ENCODE data around the gene P2RY6. TPM values are rescaled to one million over a fixed set of nuclear protein-coding genes. Genes with fewer than 3 reads are reported as not detected.
A peak's percentile ranks its signal among the peaks of the same experiment; 100 is the strongest.

P2RY6 gene
- total and polyA plus RNA-seq, 8 donors, result 0.24 to 4.1 (median 0.98) TPM; not detected in 1

- H3K9me3 ChIP-seq, result no peaks in the 10 kb centered on the region
- H3K4me1 ChIP-seq, result no peaks in the 10 kb centered on the region
- WGBS, 2 donors, result 35 to 42% methylated on average over 6 of the region's 6 CpGs
- intact Hi-C loops (cut with DNase I), result loop anchor here in 2 of 3 donors (10.0 kb wide), 2 partner anchors 61 to 421 kb away; no protein-coding TSS in a partner anchor
- no peak for FAIRE-seq
- no peaks in the 10 kb centered on the region for H3K27me3 ChIP-seq
- ATAC-seq, result no peak
- TF ChIP-seq, protein P1, sequence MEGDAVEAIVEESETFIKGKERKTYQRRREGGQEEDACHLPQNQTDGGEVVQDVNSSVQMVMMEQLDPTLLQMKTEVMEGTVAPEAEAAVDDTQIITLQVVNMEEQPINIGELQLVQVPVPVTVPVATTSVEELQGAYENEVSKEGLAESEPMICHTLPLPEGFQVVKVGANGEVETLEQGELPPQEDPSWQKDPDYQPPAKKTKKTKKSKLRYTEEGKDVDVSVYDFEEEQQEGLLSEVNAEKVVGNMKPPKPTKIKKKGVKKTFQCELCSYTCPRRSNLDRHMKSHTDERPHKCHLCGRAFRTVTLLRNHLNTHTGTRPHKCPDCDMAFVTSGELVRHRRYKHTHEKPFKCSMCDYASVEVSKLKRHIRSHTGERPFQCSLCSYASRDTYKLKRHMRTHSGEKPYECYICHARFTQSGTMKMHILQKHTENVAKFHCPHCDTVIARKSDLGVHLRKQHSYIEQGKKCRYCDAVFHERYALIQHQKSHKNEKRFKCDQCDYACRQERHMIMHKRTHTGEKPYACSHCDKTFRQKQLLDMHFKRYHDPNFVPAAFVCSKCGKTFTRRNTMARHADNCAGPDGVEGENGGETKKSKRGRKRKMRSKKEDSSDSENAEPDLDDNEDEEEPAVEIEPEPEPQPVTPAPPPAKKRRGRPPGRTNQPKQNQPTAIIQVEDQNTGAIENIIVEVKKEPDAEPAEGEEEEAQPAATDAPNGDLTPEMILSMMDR (IDR thresholded peaks at IDR 0.05), result no peak
- H3K27ac ChIP-seq, result no peak overlapping the region
- no peak overlapping the region for H3K4me3 ChIP-seq
- no peaks in the 10 kb centered on the region for H3K36me3 ChIP-seq
- peak in 1 of 6 donors; percentile 11 for DNase-seq
Observed at GRCh38 chr11:73245461-73245860, 26.7 kb upstream of the P2RY6 start.

GRCh38 chr11:73246303-73246702, 25.8 kb upstream of the P2RY6 start:
- H3K4me3 ChIP-seq, result no peak overlapping the region
- no peaks in the 10 kb centered on the region for H3K4me1 ChIP-seq
- DNase-seq, result no peak
- 65 to 72% methylated on average over 2 of the region's 2 CpGs for WGBS, 2 donors
- no peaks in the 10 kb centered on the region for H3K27me3 ChIP-seq
- H3K27ac ChIP-seq, result no peak overlapping the region
- TF ChIP-seq, protein P1 (IDR thresholded peaks at IDR 0.05), result no peak
- H3K36me3 ChIP-seq, result no peaks in the 10 kb centered on the region
- intact Hi-C loops (cut with DNase I), result loop anchor here in 2 of 3 donors (10.0 kb wide), 2 partner anchors 62 to 422 kb away; no protein-coding TSS in a partner anchor
- FAIRE-seq, result no peak
- ATAC-seq, result no peak
- no peaks in the 10 kb centered on the region for H3K9me3 ChIP-seq

DNA sequence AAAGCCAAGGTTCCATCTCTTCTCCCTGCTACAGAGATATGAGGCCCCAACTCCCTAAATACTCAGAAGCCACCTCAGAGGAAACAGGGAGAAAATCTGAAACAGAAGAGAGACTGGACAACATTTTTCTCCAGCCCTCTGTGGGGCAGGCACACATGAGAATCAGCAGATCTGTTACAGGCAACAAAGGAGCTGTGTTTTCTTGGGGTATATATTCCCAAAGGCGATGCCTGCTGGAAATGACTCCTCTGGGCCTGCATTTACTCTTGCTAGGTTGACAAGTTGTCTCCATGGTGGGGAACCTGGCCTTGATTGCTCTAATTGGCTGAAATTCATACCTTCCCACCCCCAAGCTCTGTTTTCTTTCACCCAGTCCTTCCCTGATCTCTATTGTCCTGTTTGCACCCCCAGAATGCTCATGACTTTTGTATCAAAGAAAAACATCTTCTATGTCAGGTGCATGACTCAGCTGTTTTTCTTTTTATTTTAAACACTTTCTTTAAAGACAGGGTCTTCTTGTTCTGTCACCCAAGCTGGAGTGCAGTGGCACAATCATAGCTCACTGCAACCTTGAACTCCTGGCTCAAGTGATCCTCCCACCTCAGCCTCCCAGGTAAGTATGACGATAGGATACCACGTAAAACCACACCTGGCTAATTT, 23.5 kb upstream of the P2RY6 start:
- intact Hi-C loops (cut with DNase I), result loop anchor here in 2 of 3 donors (10.0 kb wide), 2 partner anchors 64 to 424 kb away; no protein-coding TSS in a partner anchor

GRCh38 chr11:73249304-73249703, 22.8 kb upstream of the P2RY6 start:
- DNase-seq (no peak), ATAC-seq (peak in 1 of 4 donors; percentile 21), FAIRE-seq (no peak)
- Histone ChIP-seq H3K36me3 (no peaks in the 10 kb centered on the region), H3K9me3 (no peaks in the 10 kb centered on the region), H3K27ac (no peak overlapping the region), H3K4me3 (no peak overlapping the region), H3K4me1 (no peaks in the 10 kb centered on the region), H3K27me3 (no peaks in the 10 kb centered on the region)
- intact Hi-C loops (cut with DNase I), result loop anchor here in 2 of 3 donors (10.0 kb wide), 2 partner anchors 65 to 425 kb away; no protein-coding TSS in a partner anchor
- 69 to 72% methylated on average over 5 of the region's 5 CpGs for WGBS, 2 donors
- TF ChIP-seq, protein P1 (IDR thresholded peaks at IDR 0.05), result no peak

More for the DNA sequence above, 23.5 kb upstream of the P2RY6 start:
- 88 to 97% methylated on average over 3 of the region's 3 CpGs for WGBS, 2 donors
- no peak overlapping the region for H3K27ac ChIP-seq
- H3K36me3 ChIP-seq, result no peaks in the 10 kb centered on the region
- H3K9me3 ChIP-seq, result no peaks in the 10 kb centered on the region
- no peaks in the 10 kb centered on the region for H3K27me3 ChIP-seq
- no peaks in the 10 kb centered on the region for H3K4me1 ChIP-seq
- TF ChIP-seq, protein P1 (IDR thresholded peaks at IDR 0.05), result no peak
- DNase-seq (no peak), FAIRE-seq (no peak), ATAC-seq (no peak)
- H3K4me3 ChIP-seq, result no peak overlapping the region

All from pancreas (tissue), 10 donors.